GM12891 (cell line): ENCODE measurements around the gene COG1.

Source experiments
- POLR2A ChIP-seq: IDR thresholded peaks from 2 replicates; pipeline ENCODE4 v1.6.1; 2011; ENCODE audit warnings: low read depth, low read length, control low read depth
- POLR2AphosphoS5 ChIP-seq: IDR thresholded peaks from 2 replicates; pipeline ENCODE4 v1.6.1; 2011; ENCODE audit warnings: low read depth, low read length, control low read depth
- TAF1 ChIP-seq: IDR thresholded peaks from 2 replicates; pipeline ENCODE4 v1.6.1; 2011; ENCODE audit warnings: low read depth, low read length, control low read depth

DNA sequence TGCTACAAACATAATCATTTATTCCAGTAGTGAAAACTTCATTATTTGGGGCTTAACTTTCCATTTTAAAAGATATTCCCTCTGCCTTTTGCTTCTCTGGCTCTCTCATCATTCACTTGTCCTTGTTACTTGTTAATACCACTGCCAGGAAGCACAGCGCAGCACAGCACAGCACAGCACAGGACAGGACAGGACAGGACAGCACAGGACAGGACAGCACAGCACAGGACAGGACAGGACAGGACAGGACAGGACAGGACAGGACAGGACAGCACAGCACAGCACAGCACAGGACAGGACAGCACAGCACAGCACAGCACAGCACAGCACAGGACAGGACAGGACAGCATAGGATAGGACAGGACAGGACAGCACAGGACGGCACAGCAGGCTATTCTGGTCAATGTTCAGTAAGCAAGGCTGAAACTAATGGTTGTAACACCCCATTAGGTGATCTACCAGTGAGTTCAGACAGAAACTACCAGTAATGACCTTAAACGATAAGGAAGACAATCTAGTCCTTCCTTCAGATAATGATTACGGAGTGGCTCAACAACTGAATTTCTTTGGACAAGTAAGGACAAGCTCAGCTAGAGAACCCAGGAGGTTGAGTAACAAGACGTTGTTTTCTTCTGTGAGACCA, 31.9 kb downstream of the COG1 start:
- TF ChIP-seq POLR2A, result no peak
- TF ChIP-seq POLR2AphosphoS5, result no peak
- TF ChIP-seq TAF1, result no peak
